Prostate gland (tissue), 2 donors: ENCODE measurements around the gene SLC34A3. TPM values are rescaled to one million over a fixed set of nuclear protein-coding genes. Genes with fewer than 3 reads are reported as not detected.
A peak's percentile ranks its signal among the peaks of the same experiment; 100 is the strongest.

Source experiments
- DNase-seq: peaks from one replicate; pipeline ENCODE4 v3.0.0-alpha.2; 2019; ENCODE audit warnings: low spot score
- H3K27ac ChIP-seq, 2 donors: fragments of 200-600 bp; sonication (generic); 2 replicates each; pipeline ENCODE4 v1.5.1; 2017 to 2019
- H3K27me3 ChIP-seq: fragments of 200-600 bp; sonication (generic); replicated peaks from 2 replicates; pipeline ENCODE4 v1.5.1; 2019; ENCODE audit not compliant: insufficient read depth
- H3K36me3 ChIP-seq, 2 donors: fragments of 200-600 bp; sonication (generic); 1 replicate in 1 of 2; 2 replicates in 1 of 2; pipeline versions ENCODE4 v1.5.1 to v1.8.1; 2017 to 2019
- H3K4me1 ChIP-seq: fragments of 200-600 bp; sonication (generic); replicated peaks from 2 replicates; pipeline ENCODE4 v1.5.1; 2019
- H3K4me3 ChIP-seq, 2 donors: fragments of 200-600 bp; sonication (generic); 2 replicates each; pipeline ENCODE4 v1.5.1; 2017 to 2019
- H3K9me3 ChIP-seq: fragments of 200-600 bp; sonication (generic); 2 replicates; pipeline ENCODE4 v1.5.1; 2017
- POLR2A ChIP-seq: fragments of 450-650 bp; IDR thresholded peaks from one replicate; pipeline ENCODE4 v1.6.1; 2016; ENCODE audit warnings: antibody characterized with exemption, mild to moderate bottlenecking
- POLR2AphosphoS5 ChIP-seq: sonication (generic); formaldehyde crosslinking; IDR thresholded peaks from one replicate; pipeline ENCODE4 v1.6.1; 2017; ENCODE audit warnings: antibody characterized with exemption
- WGBS: methylation state at CpG from one replicate; pipeline ENCODE4 v1.1.5; 2018; 5-methylcytosine and 5-hydroxymethylcytosine counted together
- intact Hi-C: fragments of 100-400 bp; cut with DNase I; formaldehyde crosslinking; loops from one replicate; pipeline ENCODE4 v1.14.2; 2022
- total RNA-seq, 2 donors: library from RNA; depleted of rRNA; stranded (reverse); fragments of >200 nt; gene quantifications; one replicate each; pipeline ENCODE4 v1.1.0, GENCODE V29; 2016
- TF ChIP-seq, protein P1 (sequence below), 4 experiments: fragments of 200-600 bp in 2 of 4; fragments of 450-650 bp in 2 of 4; sonication (generic) in 2 of 4; IDR thresholded peaks; 1 replicate in 3 of 4; 2 replicates in 1 of 4; pipeline ENCODE4 v1.5.1; 2016 to 2019; ENCODE audit warnings: antibody characterized with exemption in 4 of 4, mild to moderate bottlenecking in 2 of 4, moderate library complexity in 2 of 4

The SLC34A3 gene
- total RNA-seq, 2 donors from 2014 or later, result 0.57 TPM; not detected in 1

DNA sequence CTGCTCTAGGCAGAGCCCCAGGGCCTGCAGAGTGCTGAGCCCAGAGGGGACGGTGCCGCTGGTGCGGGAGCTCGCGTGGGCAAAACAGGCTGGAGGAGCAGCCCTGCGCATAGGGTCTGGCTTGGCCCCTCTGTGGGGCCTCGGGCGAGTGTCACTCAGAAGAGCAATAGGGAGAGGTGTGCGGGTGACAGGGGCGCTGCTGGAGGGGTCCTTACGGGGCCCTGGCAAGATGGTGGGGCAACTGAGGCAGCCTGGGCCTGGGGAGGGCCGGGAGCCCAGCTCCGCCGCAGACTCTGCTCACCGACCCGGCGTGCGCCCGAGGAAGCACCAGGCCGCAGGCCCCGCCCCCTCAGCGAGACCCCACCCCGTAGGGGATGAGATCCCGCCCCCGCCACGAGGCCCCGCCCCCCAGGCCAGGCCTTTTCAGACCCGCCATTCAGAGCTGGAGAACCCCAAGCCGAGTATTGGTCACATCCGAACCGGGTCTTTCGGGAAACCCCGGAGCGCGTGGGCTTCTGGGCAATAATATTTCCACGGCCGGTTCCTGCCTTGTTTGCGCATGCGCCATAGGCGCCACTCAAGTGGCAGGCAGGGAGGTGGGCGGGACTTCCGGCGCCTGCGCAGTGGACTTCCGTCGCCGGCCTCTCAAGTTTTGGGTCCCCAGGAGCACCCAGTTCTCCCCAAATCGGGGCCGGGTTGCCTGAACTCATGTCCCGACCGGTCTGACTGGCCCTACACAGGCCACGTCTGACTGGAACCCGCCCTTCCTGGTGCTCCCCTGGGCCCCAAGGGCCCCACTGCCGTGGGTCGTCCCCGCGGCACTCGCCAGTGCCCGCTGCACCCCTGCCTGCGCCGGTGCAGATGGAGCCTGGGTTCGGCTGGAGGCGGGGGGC, 7.4 kb upstream of the SLC34A3 start:
- H3K4me3 ChIP-seq, result peak overlapping the region; percentile 45 to 54
- H3K27me3 ChIP-seq, result no peaks in the 10 kb centered on the region
- peak overlapping the region; percentile 76 to 78 for H3K27ac ChIP-seq
- TF ChIP-seq POLR2A (peak; percentile 34), POLR2AphosphoS5 (peak; percentile 98)
- TF ChIP-seq, protein P1, sequence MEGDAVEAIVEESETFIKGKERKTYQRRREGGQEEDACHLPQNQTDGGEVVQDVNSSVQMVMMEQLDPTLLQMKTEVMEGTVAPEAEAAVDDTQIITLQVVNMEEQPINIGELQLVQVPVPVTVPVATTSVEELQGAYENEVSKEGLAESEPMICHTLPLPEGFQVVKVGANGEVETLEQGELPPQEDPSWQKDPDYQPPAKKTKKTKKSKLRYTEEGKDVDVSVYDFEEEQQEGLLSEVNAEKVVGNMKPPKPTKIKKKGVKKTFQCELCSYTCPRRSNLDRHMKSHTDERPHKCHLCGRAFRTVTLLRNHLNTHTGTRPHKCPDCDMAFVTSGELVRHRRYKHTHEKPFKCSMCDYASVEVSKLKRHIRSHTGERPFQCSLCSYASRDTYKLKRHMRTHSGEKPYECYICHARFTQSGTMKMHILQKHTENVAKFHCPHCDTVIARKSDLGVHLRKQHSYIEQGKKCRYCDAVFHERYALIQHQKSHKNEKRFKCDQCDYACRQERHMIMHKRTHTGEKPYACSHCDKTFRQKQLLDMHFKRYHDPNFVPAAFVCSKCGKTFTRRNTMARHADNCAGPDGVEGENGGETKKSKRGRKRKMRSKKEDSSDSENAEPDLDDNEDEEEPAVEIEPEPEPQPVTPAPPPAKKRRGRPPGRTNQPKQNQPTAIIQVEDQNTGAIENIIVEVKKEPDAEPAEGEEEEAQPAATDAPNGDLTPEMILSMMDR (IDR thresholded peaks at IDR 0.05), result peak in 1 of 4 experiments; percentile 11
- peak; percentile 96 for DNase-seq
- intact Hi-C loops, result no loop called here
- no peaks in the 10 kb centered on the region for H3K9me3 ChIP-seq
- H3K4me1 ChIP-seq, result peaks cover 4% of the 10 kb centered on the region
- H3K36me3 ChIP-seq, result no peaks in the 10 kb centered on the region
- 2% methylated on average over 29 of the region's 63 CpGs for WGBS

DNA sequence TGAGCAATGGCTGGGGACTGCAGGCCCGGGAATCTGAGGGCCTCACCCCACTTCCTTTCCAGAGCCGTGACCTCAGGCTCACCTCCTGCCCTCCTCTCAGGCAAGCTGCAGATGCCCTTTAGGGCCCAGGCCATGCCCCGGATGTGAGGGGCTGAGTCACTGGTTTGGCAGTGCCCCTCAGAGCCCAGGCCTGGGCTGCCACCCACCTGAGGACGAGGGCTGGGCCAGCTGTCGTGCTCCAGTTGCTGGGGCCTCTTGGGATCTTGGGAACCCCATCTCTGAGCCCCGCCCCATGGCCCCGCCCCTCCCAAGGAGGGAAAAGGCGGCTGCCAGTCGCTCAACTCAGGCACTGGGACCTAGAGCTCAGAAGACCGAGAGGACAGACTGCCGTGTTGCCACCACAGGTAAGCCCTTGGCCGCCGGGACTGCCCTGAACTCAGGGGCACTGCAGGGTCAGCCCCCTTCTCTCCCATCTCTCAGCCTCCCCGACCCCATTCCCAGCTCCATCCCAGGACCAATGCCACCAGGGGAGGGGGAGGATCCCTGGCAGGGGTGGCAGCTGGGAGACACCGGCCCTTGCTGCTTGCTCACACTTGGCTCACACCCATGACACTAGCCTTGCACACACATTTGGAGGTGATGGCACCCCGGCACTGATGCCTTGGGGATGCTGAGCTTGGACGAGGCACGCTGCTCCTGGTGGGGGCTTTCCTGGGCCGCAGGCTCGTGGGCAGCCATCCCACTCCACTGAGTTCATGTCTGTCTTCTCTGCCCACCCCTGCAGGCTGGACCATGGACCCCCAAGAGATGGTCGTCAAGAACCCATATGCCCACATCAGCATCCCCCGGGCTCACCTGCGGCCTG, 5.6 kb upstream of the SLC34A3 start, which contains the start of gene CYSRT1:
Gene CYSRT1, plus strand, starts transcription at position 345 of the 865 bp plus-strand sequence. Its CDS starts 448 bp downstream, at position 793.
- WGBS, result 58% methylated on average over 23 of the region's 23 CpGs
- H3K4me3 ChIP-seq, result peak within 1 kb of the TSS; percentile 45 to 54
- peaks cover 4% of the 10 kb centered on the region for H3K4me1 ChIP-seq
- no peaks in the 10 kb centered on the region for H3K36me3 ChIP-seq
- no peak for DNase-seq
- intact Hi-C loops, result loop anchor here (5.0 kb wide), 1 partner anchor 108 kb away; no protein-coding TSS in a partner anchor
- H3K27me3 ChIP-seq, result no peaks in the 10 kb centered on the region
- peak within 1 kb of the TSS; percentile 78 to 79 for H3K27ac ChIP-seq
- H3K9me3 ChIP-seq, result no peaks in the 10 kb centered on the region
- TF ChIP-seq, protein P1 (IDR thresholded peaks at IDR 0.05), result no peak
- no peak for TF ChIP-seq POLR2AphosphoS5
- TF ChIP-seq POLR2A, result no peak

DNA sequence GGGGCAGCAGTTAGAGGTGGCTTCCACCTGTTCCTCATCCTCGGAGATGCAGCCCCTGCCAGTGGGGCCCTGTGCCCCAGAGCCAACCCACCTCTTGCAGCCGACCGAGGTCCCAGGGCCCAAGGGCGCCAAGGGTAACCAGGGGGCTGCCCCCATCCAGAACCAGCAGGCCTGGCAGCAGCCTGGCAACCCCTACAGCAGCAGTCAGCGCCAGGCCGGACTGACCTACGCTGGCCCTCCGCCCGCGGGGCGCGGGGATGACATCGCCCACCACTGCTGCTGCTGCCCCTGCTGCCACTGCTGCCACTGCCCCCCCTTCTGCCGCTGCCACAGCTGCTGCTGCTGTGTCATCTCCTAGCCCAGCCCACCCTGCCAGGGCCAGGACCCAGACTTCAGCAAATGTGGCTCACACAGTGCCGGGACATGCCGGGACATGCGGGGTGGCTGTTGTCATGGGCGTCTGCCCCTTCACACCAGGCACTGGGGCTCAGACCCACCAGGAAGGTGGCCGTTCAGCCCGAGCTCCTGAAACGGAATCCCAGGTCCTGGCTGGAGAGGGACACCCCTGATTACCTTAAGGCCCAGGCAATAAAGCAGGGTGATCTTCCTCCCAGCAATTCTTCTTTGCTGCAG, 4.9 kb upstream of the SLC34A3 start:
- 56% methylated on average over 21 of the region's 21 CpGs for WGBS
- no peaks in the 10 kb centered on the region for H3K9me3 ChIP-seq
- H3K36me3 ChIP-seq, result no peaks in the 10 kb centered on the region
- TF ChIP-seq, protein P1 (IDR thresholded peaks at IDR 0.05), result no peak
- no peak for TF ChIP-seq POLR2A
- TF ChIP-seq POLR2AphosphoS5, result no peak
- intact Hi-C loops, result loop anchor here (5.0 kb wide), 1 partner anchor 109 kb away; no protein-coding TSS in a partner anchor
- H3K4me3 ChIP-seq, result no peak overlapping the region
- no peak for DNase-seq
- H3K27ac ChIP-seq, result peak overlapping the region in 1 of 2 donors; percentile 79
- H3K27me3 ChIP-seq, result peaks cover under 1% of the 10 kb centered on the region
- peaks cover 4% of the 10 kb centered on the region for H3K4me1 ChIP-seq

DNA sequence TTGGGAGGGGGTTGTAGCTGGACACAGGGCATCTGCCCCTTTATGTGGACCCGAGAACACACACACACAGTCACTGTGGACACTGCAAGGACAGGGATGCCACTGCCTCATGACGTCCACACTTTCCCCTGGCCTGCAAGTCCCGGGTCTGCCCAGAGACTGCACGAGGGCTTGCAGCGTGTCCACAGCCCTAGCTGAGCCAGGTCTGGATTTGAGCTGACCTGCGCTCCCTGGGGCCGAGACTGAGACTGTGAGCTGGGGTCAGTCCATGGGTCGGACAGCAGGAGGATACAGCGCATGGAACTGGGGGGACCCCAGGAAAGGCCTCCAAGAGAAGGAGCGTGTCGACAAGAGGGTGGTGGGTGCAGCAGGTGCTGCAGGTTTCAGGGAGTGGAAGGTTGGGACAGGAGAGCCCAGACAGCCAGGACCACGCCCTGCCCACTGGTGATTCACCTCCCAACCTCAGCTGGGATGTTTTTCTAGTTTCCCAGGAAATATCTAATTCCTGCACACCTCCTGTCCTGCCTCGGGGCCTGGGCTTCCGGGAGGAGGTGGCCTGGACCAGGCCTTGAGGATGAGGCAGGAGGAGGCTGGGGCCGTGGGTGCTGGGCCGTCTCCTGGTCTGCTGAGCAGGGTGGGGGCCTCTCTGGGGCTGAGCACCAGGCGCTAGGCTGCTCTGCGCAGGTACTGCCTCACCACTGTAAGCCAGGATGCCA, 4.2 kb upstream of the SLC34A3 start:
- TF ChIP-seq, protein P1 (IDR thresholded peaks at IDR 0.05), result no peak
- no peak for TF ChIP-seq POLR2A
- no peak for TF ChIP-seq POLR2AphosphoS5
- WGBS, result 50% methylated on average over 18 of the region's 18 CpGs
- H3K4me3 ChIP-seq, result no peak overlapping the region
- H3K36me3 ChIP-seq, result no peaks in the 10 kb centered on the region
- DNase-seq, result no peak
- H3K9me3 ChIP-seq, result no peaks in the 10 kb centered on the region
- peak overlapping the region; percentile 66 to 79 for H3K27ac ChIP-seq
- H3K27me3 ChIP-seq, result peaks cover 4% of the 10 kb centered on the region
- H3K4me1 ChIP-seq, result peaks cover 4% of the 10 kb centered on the region
- intact Hi-C loops, result loop anchor here (5.0 kb wide), 1 partner anchor 109 kb away; no protein-coding TSS in a partner anchor
